GM06990 (cell line): Measurements from ENCODE around the gene TMEM181.

Experiments used
- DNase-seq: peaks from one replicate; pipeline ENCODE4 v3.0.0-alpha.2; 2011; ENCODE audit not compliant: insufficient read length; ENCODE audit errors: extremely low read depth
- H3K27me3 ChIP-seq: replicated peaks from 2 replicates; pipeline ENCODE4 v1.6.0; 2011; ENCODE audit warnings: low read length; ENCODE audit not compliant: control insufficient read depth, insufficient read depth
- H3K36me3 ChIP-seq: 2 replicates; pipeline ENCODE4 v1.5.1; 2011; ENCODE audit warnings: low read length; ENCODE audit not compliant: control insufficient read depth, insufficient read depth
- H3K4me3 ChIP-seq: replicated peaks from 2 replicates; pipeline ENCODE4 v1.5.1; 2011; ENCODE audit warnings: low read depth, mild to moderate bottlenecking, control low read depth, low read length
- TF ChIP-seq, protein P1 (sequence below): IDR thresholded peaks from 2 replicates; pipeline ENCODE4 v1.5.1; 2011; ENCODE audit warnings: low read length, control low read depth, mild to moderate bottlenecking, inconsistent platforms; ENCODE audit not compliant: insufficient read depth, poor library complexity, severe bottlenecking

TMEM181 gene, protein sequence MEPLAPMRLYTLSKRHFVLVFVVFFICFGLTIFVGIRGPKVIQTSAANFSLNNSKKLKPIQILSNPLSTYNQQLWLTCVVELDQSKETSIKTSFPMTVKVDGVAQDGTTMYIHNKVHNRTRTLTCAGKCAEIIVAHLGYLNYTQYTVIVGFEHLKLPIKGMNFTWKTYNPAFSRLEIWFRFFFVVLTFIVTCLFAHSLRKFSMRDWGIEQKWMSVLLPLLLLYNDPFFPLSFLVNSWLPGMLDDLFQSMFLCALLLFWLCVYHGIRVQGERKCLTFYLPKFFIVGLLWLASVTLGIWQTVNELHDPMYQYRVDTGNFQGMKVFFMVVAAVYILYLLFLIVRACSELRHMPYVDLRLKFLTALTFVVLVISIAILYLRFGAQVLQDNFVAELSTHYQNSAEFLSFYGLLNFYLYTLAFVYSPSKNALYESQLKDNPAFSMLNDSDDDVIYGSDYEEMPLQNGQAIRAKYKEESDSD

DNA sequence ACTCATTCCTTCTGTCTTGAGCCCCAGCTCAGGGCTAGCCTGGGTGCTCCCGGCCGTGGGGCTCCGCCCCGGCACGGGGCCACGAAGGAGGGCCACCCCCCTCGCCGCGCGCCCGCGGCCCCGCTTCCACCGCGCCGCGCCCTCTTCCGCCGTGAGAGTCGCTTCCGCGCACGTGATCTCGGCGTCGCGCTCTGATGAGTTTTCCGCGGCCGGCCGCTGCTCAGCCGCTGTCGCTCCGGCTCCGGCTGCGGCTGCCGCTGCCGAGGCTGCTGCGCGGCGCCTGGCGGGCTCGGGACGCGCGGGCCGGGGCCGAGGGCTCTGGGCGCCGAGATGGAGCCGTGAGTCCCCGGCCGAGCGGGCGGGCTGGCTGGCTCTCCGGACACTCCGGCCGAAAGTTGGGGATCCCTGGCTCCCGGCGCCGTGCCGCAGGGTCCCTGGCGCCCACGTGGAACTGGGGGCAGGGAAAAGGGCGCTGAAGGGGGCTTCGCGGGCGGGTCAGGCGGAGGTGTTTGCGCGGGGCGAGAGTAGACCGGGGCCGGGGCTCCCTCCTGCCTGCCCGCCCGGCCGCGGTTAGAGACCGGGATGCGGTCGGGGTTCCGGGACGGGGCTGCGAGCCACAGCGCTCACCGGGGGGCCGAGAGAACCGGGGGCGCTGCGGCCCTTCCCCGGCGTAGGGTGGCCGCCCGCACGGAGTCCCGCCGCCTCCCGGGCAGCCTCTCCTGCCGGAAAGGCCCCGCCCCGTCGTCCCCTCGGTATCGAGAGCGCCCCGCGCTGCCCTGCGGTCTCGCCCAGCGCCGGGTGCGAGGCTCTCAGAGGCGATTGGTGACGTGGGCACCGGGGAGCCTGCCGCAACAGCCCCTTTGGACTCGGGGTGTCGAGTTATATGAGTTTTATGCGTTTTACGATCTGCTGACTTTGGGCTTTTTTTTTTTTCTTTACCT, at the start of gene TMEM181:
TSS of gene TMEM181 (plus strand) at position 197 of the 941 bp plus-strand sequence. CDS start at position 331, 134 bp downstream.
- TF ChIP-seq, protein P1, sequence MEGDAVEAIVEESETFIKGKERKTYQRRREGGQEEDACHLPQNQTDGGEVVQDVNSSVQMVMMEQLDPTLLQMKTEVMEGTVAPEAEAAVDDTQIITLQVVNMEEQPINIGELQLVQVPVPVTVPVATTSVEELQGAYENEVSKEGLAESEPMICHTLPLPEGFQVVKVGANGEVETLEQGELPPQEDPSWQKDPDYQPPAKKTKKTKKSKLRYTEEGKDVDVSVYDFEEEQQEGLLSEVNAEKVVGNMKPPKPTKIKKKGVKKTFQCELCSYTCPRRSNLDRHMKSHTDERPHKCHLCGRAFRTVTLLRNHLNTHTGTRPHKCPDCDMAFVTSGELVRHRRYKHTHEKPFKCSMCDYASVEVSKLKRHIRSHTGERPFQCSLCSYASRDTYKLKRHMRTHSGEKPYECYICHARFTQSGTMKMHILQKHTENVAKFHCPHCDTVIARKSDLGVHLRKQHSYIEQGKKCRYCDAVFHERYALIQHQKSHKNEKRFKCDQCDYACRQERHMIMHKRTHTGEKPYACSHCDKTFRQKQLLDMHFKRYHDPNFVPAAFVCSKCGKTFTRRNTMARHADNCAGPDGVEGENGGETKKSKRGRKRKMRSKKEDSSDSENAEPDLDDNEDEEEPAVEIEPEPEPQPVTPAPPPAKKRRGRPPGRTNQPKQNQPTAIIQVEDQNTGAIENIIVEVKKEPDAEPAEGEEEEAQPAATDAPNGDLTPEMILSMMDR: no peak
- Histone ChIP-seq H3K4me3 (peak within 1 kb of the TSS; percentile 84), H3K27me3 (no peaks in the 10 kb centered on the region), H3K36me3 (no peaks in the 10 kb centered on the region)
- peak; percentile 92 for DNase-seq

DNA sequence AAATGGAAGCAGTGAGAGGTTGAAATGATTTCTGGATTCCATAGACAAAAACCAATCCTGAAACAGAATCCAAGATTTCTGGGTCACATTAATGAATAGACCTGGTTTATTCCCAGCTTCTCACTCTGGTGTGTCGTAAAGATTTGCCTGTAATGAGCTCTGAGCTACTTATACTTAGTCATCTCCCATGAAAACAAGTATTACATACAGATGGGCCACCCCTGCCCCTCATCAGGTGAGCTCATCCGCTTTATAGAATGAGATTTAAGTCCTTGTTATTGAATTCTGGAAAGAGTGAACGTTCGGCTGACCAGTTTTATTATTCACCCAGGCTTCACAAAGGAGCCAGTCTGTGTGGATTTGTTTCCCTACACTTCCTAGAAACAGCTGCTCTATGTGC, 47.1 kb upstream of the TMEM181 start:
- Histone ChIP-seq H3K36me3 (no peaks in the 10 kb centered on the region), H3K27me3 (no peaks in the 10 kb centered on the region), H3K4me3 (no peak overlapping the region)
- TF ChIP-seq, protein P1: no peak
- DNase-seq: no peak

DNA sequence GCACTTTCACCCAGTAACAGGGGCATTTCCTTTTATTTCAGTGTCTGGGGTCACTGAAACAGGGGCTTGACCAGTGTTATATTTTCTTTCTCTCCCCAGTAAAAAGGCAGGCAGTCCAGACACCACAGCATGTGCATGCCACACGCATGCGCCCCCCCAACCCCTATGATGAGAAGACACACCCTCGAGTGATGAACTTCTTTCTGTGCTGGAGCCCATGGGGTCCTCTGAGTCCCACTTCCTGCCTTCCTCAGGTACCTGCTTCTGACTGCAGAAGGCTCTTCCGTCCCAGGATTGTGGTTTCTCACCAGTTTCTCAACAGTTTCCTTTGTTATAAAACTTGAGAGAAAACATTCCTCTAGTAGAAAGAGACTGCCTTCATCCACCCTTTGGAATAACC, 45.7 kb upstream of the TMEM181 start:
- H3K36me3 ChIP-seq: no peaks in the 10 kb centered on the region
- no peak for DNase-seq
- H3K27me3 ChIP-seq: no peaks in the 10 kb centered on the region
- no peak overlapping the region for H3K4me3 ChIP-seq
- TF ChIP-seq, protein P1: no peak

DNA sequence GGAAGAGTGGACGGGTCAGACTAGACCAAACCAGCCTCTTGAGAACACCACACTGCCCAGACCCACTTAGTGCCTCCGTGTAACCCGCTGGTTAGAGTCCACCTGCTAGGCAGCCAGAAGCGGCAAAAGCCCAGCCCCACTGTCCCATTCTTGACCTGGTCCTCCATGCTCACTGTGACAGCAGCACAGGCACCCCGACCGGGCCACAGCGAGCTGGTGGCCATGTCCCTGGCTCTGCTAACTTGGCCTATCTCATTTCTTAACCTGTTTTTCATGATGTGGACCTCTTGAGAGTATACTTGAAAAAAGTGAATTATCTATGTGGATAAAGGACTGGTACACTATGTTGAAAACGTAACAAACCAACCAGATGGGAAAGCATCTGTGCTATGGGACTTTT, 44.9 kb upstream of the TMEM181 start:
- TF ChIP-seq, protein P1: no peak
- Histone ChIP-seq H3K4me3 (no peak overlapping the region), H3K36me3 (no peaks in the 10 kb centered on the region)

DNA sequence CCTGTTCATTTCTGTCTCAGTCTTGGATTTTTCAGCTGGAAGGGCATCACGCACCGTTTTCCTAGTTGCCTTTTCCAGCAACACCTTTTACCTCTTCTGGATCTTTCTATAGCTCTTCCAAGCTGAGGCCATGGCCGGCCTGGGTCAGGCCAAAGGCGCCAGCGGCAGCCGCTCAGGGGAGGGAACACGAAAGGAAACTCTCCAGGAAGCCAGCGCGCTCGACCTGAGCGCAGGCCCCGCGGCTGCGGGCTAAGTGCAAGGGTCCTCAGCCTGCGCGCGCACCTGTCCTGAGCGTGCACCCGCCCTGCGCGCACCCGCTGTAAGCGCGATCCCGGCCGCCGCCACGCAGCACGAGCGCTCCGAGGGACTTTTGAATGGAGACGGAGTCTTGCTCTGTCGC, 43.8 kb upstream of the TMEM181 start:
- H3K4me3 ChIP-seq: no peak overlapping the region
- no peak for DNase-seq
- no peaks in the 10 kb centered on the region for H3K36me3 ChIP-seq
- TF ChIP-seq, protein P1: no peak
- no peaks in the 10 kb centered on the region for H3K27me3 ChIP-seq

More for the DNA sequence above, 44.9 kb upstream of the TMEM181 start:
- no peaks in the 10 kb centered on the region for H3K27me3 ChIP-seq
- no peak for DNase-seq
